ENCODE data around the gene EHD4. TPM values are rescaled to one million over a fixed set of nuclear protein-coding genes. Genes with fewer than 3 reads are reported as not detected.

The EHD4 gene
- polyA plus RNA-seq, 1 donor (not counting 4 experiments of a cell fraction or from before 2014, with no cell fraction given) = 31.5 TPM

DNA sequence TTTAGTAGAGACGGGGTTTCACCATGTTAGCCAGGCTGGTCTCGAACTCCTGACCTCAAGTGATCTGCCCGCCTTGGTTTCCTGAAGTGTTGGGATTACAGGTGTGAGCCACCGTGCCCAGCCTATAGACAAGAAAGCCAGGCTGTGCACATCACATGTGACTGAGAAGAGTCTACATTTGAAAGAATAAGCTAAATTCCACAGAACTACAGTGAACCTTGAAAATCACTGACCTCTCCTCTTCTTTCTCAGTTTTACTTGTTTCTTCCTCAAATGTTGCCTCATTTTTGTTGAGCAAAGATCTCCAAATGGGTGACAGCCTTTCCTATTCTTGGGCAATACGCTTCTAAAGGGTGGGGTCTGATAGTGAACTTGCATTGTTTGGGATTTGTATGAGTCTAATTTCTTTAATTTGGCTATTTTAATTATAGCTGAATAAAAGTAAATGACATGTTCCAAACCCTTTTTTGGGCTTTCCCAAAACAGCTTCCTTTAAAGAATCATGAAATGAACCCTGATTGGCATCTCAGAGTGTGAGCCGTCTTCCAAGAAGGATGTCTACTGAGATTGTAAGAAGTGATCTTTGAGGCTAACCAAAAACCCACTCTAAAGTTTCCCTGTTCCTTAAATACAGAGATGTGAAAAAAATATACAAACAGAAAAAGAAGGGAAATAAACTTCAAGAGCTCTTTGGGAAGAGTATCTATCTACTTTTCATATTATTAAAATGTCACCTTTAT lies 56.9 kb downstream of the EHD4 start:
- peaks cover 15% of the 10 kb centered on the region for H3K4me1 ChIP-seq (ENCODE audit: control insufficient read depth, extremely low read depth, insufficient read depth, low read length)
- H3K9ac ChIP-seq (ENCODE audit: control insufficient read depth, extremely low read depth, insufficient read depth, low read length) = no peak overlapping the region
- H3K9me3 ChIP-seq (ENCODE audit: control insufficient read depth, low read depth, low read length) = no peaks in the 10 kb centered on the region
- H3K36me3 ChIP-seq (ENCODE audit: control insufficient read depth in 2 of 2, extremely low read depth in 1 of 2, insufficient read depth in 2 of 2, low read length in 2 of 2) = peaks cover 31 to 52% of the 10 kb centered on the region in 2 experiments
- H3K9me1 ChIP-seq (ENCODE audit: control insufficient read depth, extremely low read depth, insufficient read depth, low read length) = no peaks in the 10 kb centered on the region
- TF ChIP-seq EZH2 (IDR thresholded peaks at IDR 0.05; ENCODE audit: low read length) = no peak
- TF ChIP-seq, protein P1, sequence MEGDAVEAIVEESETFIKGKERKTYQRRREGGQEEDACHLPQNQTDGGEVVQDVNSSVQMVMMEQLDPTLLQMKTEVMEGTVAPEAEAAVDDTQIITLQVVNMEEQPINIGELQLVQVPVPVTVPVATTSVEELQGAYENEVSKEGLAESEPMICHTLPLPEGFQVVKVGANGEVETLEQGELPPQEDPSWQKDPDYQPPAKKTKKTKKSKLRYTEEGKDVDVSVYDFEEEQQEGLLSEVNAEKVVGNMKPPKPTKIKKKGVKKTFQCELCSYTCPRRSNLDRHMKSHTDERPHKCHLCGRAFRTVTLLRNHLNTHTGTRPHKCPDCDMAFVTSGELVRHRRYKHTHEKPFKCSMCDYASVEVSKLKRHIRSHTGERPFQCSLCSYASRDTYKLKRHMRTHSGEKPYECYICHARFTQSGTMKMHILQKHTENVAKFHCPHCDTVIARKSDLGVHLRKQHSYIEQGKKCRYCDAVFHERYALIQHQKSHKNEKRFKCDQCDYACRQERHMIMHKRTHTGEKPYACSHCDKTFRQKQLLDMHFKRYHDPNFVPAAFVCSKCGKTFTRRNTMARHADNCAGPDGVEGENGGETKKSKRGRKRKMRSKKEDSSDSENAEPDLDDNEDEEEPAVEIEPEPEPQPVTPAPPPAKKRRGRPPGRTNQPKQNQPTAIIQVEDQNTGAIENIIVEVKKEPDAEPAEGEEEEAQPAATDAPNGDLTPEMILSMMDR (optimal IDR thresholded peaks at IDR 0.05 in 1 of 3, IDR thresholded peaks at IDR 0.05 in 1 of 3, conservative IDR thresholded peaks at IDR 0.05 in 1 of 3; ENCODE audit: extremely low read depth in 1 of 3, insufficient read depth in 2 of 3, low read length in 3 of 3) = no peak
- H3K4me3 ChIP-seq (ENCODE audit: control insufficient read depth in 2 of 3, extremely low read depth in 1 of 3, insufficient read depth in 2 of 3, low read depth in 1 of 3, low read length in 3 of 3) = no peak overlapping the region
- H2AFZ ChIP-seq (ENCODE audit: control insufficient read depth, low read length) = no peak overlapping the region
- H3K4me2 ChIP-seq (ENCODE audit: control insufficient read depth, extremely low read depth, insufficient read depth, low read depth, low read length) = no peak overlapping the region
- FAIRE-seq = no peak
- no peak overlapping the region for H3K27ac ChIP-seq (ENCODE audit: control insufficient read depth, insufficient read depth, low read length)
- peaks cover 34% of the 10 kb centered on the region for H3K79me2 ChIP-seq (ENCODE audit: control insufficient read depth, insufficient read depth, low read length)
- H4K20me1 ChIP-seq (ENCODE audit: control insufficient read depth, extremely low read depth, insufficient read depth, low read length) = peaks cover 4% of the 10 kb centered on the region
- dilution Hi-C loops (cut with MboI; ENCODE audit: extremely low pct_ligation_motif_present, low sequenced_read_pairs) = no loop called here
- no peak for DNase-seq (ENCODE audit: low read depth, low spot score)
- H3K27me3 ChIP-seq (ENCODE audit: control insufficient read depth, extremely low read depth, insufficient read depth, low read length) = no peaks in the 10 kb centered on the region

DNA sequence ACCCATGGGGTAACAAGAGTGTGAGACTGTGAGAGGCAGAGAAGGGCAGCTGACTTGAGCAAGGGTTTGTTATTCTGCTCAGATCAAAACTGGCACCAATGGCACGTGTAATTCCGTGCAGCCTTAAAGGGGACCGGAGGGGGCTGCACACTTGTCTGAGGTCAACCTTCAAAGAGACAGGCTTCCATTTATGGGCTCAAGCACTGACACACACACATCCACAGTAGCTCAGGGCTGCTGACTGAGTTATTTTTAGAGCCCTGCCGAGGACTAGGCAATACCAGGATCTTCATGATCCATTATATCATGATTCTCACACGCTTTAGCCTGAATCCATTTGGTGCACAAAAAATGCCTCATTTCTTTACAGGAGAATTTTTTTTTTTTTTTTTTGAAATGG lies 57.9 kb downstream of the EHD4 start:
- no peak for FAIRE-seq
- dilution Hi-C loops (cut with MboI; ENCODE audit: extremely low pct_ligation_motif_present, low sequenced_read_pairs) = no loop called here
- TF ChIP-seq, protein P1 (optimal IDR thresholded peaks at IDR 0.05 in 1 of 3, IDR thresholded peaks at IDR 0.05 in 1 of 3, conservative IDR thresholded peaks at IDR 0.05 in 1 of 3; ENCODE audit: extremely low read depth in 1 of 3, insufficient read depth in 2 of 3, low read length in 3 of 3) = no peak
- TF ChIP-seq EZH2 (IDR thresholded peaks at IDR 0.05; ENCODE audit: low read length) = no peak
- DNase-seq (ENCODE audit: low read depth, low spot score) = no peak
- no peak overlapping the region for H2AFZ ChIP-seq (ENCODE audit: control insufficient read depth, low read length)
- H4K20me1 ChIP-seq (ENCODE audit: control insufficient read depth, extremely low read depth, insufficient read depth, low read length) = peaks cover 4% of the 10 kb centered on the region
- H3K36me3 ChIP-seq (ENCODE audit: control insufficient read depth in 2 of 2, extremely low read depth in 1 of 2, insufficient read depth in 2 of 2, low read length in 2 of 2) = peaks cover 34 to 59% of the 10 kb centered on the region in 2 experiments
- H3K4me2 ChIP-seq (ENCODE audit: control insufficient read depth, extremely low read depth, insufficient read depth, low read depth, low read length) = no peak overlapping the region
- H3K9ac ChIP-seq (ENCODE audit: control insufficient read depth, extremely low read depth, insufficient read depth, low read length) = no peak overlapping the region
- H3K79me2 ChIP-seq (ENCODE audit: control insufficient read depth, insufficient read depth, low read length) = peaks cover 34% of the 10 kb centered on the region
- peaks cover 15% of the 10 kb centered on the region for H3K4me1 ChIP-seq (ENCODE audit: control insufficient read depth, extremely low read depth, insufficient read depth, low read length)
- H3K9me1 ChIP-seq (ENCODE audit: control insufficient read depth, extremely low read depth, insufficient read depth, low read length) = no peaks in the 10 kb centered on the region
- no peaks in the 10 kb centered on the region for H3K27me3 ChIP-seq (ENCODE audit: control insufficient read depth, extremely low read depth, insufficient read depth, low read length)
- H3K9me3 ChIP-seq (ENCODE audit: control insufficient read depth, low read depth, low read length) = no peaks in the 10 kb centered on the region
- no peak overlapping the region for H3K27ac ChIP-seq (ENCODE audit: control insufficient read depth, insufficient read depth, low read length)
- no peak overlapping the region for H3K4me3 ChIP-seq (ENCODE audit: control insufficient read depth in 2 of 3, extremely low read depth in 1 of 3, insufficient read depth in 2 of 3, low read depth in 1 of 3, low read length in 3 of 3)
